DMS53 (cell line): ENCODE measurements around the gene KIR2DL1.
"Not testable (repeated sequence)": the region's sequence is repeated elsewhere in the genome, so short reads cannot be mapped to it uniquely, and the experiment has no call there.

Source experiments
- DNase-seq: peaks from one replicate; lab custom pipeline; 2025; lab: John Stamatoyannopoulos, UW

The KIR2DL1 gene

DNA sequence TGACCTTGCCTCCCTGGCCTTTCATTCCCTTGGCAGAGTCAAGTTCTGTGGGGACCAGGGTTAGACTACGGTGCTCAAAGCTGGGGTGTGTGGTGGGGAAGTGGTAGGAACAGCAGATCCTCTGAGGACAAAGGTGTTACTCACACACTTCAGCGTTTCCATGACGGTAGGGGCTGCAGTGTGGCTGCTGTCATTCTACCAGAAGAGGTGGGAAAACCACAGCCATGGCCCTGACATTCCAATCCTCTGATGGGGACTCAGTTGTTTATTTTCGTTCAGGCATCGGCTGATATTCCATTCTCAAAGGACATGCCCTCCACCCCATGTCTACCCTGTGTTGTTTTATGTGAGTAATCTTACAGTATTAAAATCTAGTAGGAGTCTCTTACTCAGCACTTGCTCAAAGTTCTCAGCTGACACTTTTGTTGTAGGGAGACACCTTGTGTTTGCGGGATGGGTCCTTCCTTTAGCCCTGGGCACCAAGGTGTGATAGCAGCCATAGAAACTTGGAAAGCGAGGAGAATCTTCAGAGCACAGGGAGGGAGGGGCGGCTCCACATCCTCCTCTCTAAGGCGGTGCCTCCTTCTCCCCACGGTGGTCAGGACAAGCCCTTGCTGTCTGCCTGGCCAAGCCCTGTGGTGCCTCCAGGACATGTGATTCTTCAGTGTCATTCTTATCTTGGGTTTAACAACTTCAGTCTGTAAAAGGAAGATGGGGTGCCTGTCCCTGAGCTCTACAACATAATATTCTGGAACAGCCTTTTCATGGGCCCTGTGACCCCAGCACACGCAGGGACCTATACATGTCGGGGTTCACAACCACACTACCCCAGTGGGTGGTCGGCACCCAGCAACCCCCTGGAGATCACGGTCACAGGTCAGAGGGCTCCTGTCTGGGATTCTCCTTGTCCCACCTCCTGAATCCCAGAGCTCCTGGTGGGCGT, 1.7 kb downstream of the KIR2DL1 start:
- not testable (repeated sequence) for DNase-seq

- not testable (repeated sequence) for DNase-seq
Measured at GRCh38 chr19:54772666-54773065, 3.1 kb downstream of the KIR2DL1 start.

- DNase-seq, result not testable (repeated sequence)
Measured at GRCh38 chr19:54775095-54775815, 5.7 kb downstream of the KIR2DL1 start.

DNA sequence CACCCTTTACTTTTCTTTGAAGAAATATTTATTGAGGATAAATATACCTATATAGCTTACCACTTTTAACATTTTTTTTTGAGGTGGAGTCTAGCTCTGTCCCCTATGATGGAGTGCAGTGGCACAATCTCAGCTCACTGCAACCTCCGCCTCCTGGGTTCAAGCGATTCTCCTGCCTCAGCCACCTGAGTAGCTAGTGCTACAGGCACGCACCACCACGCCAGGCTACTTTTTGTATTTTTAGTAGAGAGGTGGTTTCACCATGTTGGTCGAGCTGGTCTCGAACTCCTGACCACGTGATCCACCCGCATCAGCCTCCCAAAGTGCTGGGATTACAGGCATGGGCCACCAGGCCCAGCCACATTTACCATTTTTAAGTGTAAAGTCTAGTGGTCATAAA, 6.2 kb downstream of the KIR2DL1 start:
- DNase-seq, result not testable (repeated sequence)

GRCh38 chr19:54777851-54778250, 8.3 kb downstream of the KIR2DL1 start:
- not testable (repeated sequence) for DNase-seq

DNA sequence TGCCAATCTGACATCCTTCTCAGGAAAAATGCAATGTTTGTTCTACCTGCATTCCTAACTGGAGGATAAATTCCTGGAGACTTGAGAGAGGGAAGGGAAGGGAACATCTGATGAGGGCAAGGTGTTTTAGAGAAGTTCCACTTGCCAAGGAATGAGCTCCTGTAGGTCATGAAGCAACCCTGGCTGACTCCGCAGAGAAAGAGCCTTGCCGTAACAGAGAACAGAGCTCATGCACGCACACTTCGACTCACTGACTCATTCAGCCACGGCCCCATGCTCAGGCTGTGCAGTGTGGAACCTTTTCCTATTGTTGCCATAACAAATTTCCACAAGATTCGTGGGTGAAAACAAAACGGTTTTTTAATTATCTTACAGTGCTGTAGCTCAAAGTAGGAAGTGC, 9.3 kb downstream of the KIR2DL1 start:
- DNase-seq, result not testable (repeated sequence)

DNA sequence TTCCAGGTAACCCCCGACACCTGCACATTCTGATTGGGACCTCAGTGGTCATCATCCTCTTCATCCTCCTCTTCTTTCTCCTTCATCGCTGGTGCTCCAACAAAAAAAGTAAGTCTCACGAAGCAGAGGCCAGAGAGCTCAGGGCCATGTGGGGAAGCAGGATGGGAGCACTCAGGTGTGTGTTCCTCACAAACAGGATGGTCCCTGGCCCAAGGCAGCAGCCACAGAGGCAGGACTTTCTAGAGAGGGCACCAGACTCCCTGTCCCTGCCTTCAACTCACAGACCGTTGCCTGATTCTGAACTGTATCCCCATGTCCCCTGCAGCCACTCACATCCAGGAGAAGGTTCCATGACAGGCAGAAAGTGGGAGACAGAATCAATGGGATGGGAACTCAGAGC, 13.3 kb downstream of the KIR2DL1 start:
- DNase-seq, result not testable (repeated sequence)

- not testable (repeated sequence) for DNase-seq
Measured at GRCh38 chr19:54786091-54786723, 16.6 kb downstream of the KIR2DL1 start.

DNA sequence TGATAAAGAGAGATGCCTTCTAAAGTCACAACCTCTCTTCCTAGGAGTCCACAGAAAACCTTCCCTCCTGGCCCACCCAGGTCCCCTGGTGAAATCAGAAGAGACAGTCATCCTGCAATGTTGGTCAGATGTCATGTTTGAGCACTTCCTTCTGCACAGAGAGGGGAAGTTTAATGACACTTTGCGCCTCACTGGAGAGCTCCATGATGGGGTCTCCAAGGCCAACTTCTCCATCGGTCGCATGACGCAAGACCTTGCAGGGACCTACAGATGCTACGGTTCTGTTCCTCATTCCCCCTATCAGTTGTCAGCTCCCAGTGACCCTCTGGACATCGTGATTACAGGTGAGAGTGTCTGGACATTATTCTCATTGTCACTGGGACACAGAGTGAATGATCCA, 18.6 kb downstream of the KIR2DL1 start:
- DNase-seq, result not testable (repeated sequence)

DNA sequence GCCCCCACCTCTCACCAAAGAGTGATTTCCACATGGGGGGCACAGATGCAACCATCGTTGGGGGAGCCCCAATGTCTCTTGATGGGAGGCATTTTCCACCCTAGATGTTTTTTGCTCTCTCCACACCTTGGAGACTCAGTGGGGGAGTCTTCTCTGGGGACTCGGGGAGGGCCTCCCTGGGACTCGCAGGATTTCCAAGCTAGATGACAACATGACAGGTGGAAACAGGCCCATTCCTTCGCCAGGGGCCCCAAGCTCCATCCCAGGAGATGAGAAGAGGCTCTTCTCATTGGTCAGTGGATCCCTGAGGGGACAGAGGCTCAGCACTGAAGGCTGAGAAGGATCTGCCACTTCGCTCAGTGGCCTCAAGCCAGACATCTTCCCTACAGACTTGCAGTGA, 21.1 kb downstream of the KIR2DL1 start:
- DNase-seq, result no peak

GRCh38 chr19:54791476-54791875, 21.9 kb downstream of the KIR2DL1 start:
- no peak for DNase-seq

DNA sequence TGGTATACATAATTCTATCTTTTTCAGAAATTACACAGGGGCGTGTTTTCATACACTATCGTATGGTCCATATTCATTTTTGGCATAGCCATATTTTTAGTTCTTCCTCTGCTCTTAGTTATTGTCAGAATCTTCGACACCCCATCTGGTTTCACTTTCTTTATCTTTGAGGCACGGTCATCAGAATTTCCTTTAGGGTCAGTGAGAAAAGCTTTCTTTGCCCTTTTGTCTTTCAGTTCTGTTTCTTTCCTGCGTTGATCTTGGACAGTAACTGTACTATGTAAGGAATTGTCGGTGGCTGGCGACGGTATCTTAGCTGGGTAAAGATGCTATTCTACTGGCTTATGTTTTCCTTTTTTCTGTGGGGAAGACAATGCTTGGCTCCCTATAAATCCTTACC, 23.2 kb downstream of the KIR2DL1 start:
- no peak for DNase-seq

DNA sequence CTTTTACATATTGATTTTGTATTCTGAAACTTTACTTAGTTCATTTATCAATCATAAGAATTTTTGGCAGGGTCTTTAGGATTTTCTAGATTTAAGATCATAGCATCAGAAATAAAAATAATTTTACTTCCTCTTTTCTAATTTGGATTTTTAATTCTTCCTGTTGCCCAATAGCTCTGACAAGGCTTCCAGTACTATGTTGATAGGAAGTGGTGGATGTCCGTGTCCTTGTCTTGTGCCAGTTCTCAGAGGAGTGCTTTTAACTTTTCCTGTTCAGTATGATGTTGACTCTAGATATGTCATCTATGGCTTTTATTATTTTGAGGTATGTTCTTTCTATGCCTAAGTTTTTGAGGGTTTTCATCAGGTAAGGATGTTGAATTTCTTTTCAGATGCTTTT, 26.2 kb downstream of the KIR2DL1 start:
- DNase-seq, result no peak

DNA sequence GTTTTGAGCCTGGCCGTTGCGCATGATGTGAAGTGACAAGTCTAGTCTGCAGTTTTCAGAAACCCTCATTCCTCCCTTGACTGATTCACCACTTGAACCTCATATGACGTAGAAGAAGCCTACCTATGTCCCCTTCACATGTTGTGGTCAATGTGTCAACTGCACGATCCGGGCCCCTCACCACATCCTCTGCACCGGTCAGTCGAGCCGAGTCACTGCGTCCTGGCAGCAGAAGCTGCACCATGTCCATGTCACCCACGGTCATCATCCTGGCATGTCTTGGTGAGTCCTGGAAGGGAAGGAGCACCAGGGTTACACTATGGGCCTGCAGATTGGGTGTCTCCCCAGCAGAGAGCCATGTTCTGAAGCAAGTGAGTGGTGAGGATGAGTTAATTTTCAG, 33.8 kb downstream of the KIR2DL1 start, which contains the start of gene KIR2DL4:
Gene KIR2DL4 (plus strand): TSS at position 201 of the 400 bp plus-strand sequence. CDS start 42 bp downstream, at position 243.
- DNase-seq, result no peak

DNA sequence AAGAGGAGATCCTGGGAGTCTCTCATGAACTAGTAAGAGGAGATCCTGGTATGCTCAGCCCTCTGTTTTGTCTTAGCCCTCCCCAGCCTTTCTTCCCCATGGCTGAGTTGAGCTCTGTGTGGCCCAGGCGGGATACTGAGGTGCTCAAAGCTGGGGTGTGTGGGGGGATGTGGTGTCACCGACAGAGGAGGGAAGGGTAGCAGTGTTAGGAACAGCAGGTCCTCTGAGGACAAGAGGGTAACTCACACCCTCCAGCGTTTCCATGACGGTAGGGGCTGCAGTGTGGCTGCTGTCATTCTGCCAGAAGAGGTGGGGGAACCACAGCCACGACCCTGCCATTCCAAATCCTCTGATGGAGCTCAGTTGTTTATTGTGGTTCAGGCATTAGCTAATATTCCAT, 34.5 kb downstream of the KIR2DL1 start:
- DNase-seq, result no peak

GRCh38 chr19:54804571-54804970, 35.0 kb downstream of the KIR2DL1 start:
- no peak for DNase-seq

- DNase-seq, result no peak
Measured at GRCh38 chr19:54805665-54806515, 36.3 kb downstream of the KIR2DL1 start.

GRCh38 chr19:54806516-54806838, 36.9 kb downstream of the KIR2DL1 start:
- no peak for DNase-seq

DNA sequence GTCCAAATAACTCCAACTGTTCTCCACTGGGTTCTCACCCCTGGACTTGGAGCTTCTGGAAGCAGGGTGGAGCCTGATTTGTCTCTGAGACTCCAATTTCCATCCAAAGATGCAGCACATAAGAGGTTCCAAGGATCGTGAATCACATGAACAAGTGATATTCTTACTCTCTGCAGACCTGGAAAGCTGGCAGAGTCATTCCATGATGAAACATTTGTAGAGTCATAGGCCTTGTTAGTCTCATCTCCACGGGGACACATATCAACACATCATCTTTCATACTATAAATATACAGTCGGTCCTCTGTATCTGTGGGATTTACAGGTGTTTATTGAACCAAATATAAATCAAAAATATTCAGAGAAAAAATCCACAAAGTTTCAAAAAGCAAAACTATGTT, 45.0 kb downstream of the KIR2DL1 start:
- not testable (repeated sequence) for DNase-seq

DNA sequence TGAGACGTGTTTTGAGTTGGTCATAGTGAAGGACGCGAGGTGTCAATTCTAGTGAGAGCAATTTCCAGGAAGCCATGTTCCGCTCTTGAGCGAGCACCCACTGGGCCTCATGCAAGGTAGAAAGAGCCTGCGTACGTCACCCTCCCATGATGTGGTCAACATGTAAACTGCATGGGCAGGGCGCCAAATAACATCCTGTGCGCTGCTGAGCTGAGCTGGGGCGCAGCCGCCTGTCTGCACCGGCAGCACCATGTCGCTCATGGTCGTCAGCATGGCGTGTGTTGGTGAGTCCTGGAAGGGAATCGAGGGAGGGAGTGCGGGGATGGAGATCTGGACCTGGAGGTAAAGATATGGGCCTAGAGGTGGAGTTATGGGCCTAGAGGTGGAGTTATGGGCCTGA, 46.7 kb downstream of the KIR2DL1 start, which contains the start of gene KIR3DL1:
Gene KIR3DL1 (plus strand): TSS at position 218 of the 400 bp plus-strand sequence.
- DNase-seq, result not testable (repeated sequence)
